Measurements from ENCODE around the gene TMEM145.
"Not testable (repeated sequence)": the region's sequence is repeated elsewhere in the genome, so short reads cannot be mapped to it uniquely, and the experiment has no call there.

The TMEM145 gene

GRCh38 chr19:42316223-42317211 is 3.4 kb downstream of the TMEM145 start:
- DNase-seq, result peak; percentile 41

GRCh38 chr19:42317535-42317934 is 4.4 kb downstream of the TMEM145 start:
- DNase-seq, result no peak

- DNase-seq, result no peak
These were observed 9.2 kb downstream of the TMEM145 start for GRCh38 chr19:42322305-42322704.

GRCh38 chr19:42323473-42323851 is 10.4 kb downstream of the TMEM145 start:
- no peak for DNase-seq

GRCh38 chr19:42323852-42324654 is 10.9 kb downstream of the TMEM145 start:
- DNase-seq, result peak; percentile 19

- no peak for DNase-seq
These were observed 11.7 kb downstream of the TMEM145 start for GRCh38 chr19:42324655-42325307.

GRCh38 chr19:42325308-42325895 is 12.3 kb downstream of the TMEM145 start, which contains the start of gene MEGF8:
TSS of gene MEGF8 (plus strand) at chr19:42325635. CDS start at chr19:42326244, 609 bp downstream.
- peak; percentile 98 for DNase-seq

- no peak for DNase-seq
These were observed 13.0 kb downstream of the TMEM145 start for GRCh38 chr19:42325896-42326771.

- DNase-seq, result no peak
These were observed 13.9 kb downstream of the TMEM145 start for GRCh38 chr19:42326969-42327368.

- DNase-seq, result no peak
These were observed 14.3 kb downstream of the TMEM145 start for GRCh38 chr19:42327381-42327780.

- no peak for DNase-seq
These were observed 15.0 kb downstream of the TMEM145 start for GRCh38 chr19:42328106-42328505.

- no peak for DNase-seq
These were observed 15.7 kb downstream of the TMEM145 start for GRCh38 chr19:42328854-42329253.

GRCh38 chr19:42330241-42330711 is 17.2 kb downstream of the TMEM145 start:
- DNase-seq, result no peak

- DNase-seq, result not testable (repeated sequence)
These were observed 18.2 kb downstream of the TMEM145 start for GRCh38 chr19:42331333-42331732.

- DNase-seq, result no peak
These were observed 18.9 kb downstream of the TMEM145 start for GRCh38 chr19:42332059-42332458.

- DNase-seq, result no peak
These were observed 19.9 kb downstream of the TMEM145 start for GRCh38 chr19:42333018-42333417.

GRCh38 chr19:42333975-42334696 is 21.0 kb downstream of the TMEM145 start:
- DNase-seq, result no peak

- no peak for DNase-seq
These were observed 21.7 kb downstream of the TMEM145 start for GRCh38 chr19:42334697-42335373.

- no peak for DNase-seq
These were observed 22.3 kb downstream of the TMEM145 start for GRCh38 chr19:42335374-42335936.

GRCh38 chr19:42335971-42336370 is 22.9 kb downstream of the TMEM145 start:
- no peak for DNase-seq
